ENCODE data around the gene SP140.

SP140 gene

DNA sequence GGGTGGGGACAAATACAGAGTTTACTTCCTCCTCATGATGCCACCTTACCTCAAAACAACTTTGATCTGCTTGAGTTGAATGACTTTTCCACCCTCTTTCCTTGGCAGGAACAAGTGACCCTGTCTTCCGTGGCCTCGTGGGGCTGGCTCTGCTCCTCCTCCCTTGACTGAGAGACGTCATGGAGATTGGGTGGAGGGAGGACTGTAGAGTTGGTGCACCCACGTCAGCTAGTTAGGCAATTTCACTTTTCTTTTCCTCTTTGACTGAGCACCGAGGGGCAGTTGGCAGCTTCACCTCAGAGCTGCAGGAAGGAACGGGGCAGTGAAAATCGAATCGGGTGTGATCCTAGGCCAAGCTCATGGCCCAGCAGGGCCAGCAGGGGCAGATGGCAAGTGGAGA, at the start of gene SP140:
TSS of gene SP140 (plus strand) at position 251 of the 400 bp plus-strand sequence. CDS start at position 360, 109 bp downstream.
- peak within 1 kb of the TSS; percentile 92 for H3K4me3 Mint-ChIP-seq
- no peaks in the 10 kb centered on the region for H3K27me3 Mint-ChIP-seq
- H3K9me3 Mint-ChIP-seq: peaks cover 7% of the 10 kb centered on the region
- peak; percentile 71 for DNase-seq
- H3K27ac Mint-ChIP-seq: peak within 1 kb of the TSS; percentile 98
- H3K36me3 Mint-ChIP-seq (ENCODE audit: low read depth): peaks cover 28% of the 10 kb centered on the region
- peaks cover 74% of the 10 kb centered on the region for H3K4me1 Mint-ChIP-seq
- ATAC-seq: peak; percentile 90

DNA sequence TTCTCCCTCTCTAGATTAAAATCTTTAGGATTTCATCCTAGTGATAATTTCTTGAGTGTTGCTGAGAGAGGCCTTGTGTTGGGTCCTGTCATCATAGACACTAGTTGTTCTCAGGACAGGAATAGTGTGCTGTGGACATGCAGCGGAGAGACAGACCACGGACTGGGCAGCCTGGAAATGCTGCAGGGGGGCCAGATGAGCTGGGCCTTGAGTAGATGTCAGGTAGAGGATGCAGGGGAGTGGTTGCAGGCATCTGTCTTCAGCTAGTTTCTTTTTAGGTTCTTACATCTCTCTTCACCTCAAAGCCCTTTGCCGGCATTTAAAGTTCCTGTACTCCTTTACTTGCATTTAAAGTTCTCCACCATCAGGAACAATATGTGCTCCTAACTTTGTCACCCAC, 48.5 kb upstream of the SP140 start:
- ATAC-seq: no peak
- Mint-ChIP-seq H3K36me3 (ENCODE audit: low read depth) (peaks cover 46% of the 10 kb centered on the region), H3K4me1 (no peaks in the 10 kb centered on the region), H3K9me3 (no peaks in the 10 kb centered on the region), H3K27me3 (no peaks in the 10 kb centered on the region), H3K27ac (peak overlapping the region; percentile 23), H3K4me3 (no peak overlapping the region)
- no peak for DNase-seq

DNA sequence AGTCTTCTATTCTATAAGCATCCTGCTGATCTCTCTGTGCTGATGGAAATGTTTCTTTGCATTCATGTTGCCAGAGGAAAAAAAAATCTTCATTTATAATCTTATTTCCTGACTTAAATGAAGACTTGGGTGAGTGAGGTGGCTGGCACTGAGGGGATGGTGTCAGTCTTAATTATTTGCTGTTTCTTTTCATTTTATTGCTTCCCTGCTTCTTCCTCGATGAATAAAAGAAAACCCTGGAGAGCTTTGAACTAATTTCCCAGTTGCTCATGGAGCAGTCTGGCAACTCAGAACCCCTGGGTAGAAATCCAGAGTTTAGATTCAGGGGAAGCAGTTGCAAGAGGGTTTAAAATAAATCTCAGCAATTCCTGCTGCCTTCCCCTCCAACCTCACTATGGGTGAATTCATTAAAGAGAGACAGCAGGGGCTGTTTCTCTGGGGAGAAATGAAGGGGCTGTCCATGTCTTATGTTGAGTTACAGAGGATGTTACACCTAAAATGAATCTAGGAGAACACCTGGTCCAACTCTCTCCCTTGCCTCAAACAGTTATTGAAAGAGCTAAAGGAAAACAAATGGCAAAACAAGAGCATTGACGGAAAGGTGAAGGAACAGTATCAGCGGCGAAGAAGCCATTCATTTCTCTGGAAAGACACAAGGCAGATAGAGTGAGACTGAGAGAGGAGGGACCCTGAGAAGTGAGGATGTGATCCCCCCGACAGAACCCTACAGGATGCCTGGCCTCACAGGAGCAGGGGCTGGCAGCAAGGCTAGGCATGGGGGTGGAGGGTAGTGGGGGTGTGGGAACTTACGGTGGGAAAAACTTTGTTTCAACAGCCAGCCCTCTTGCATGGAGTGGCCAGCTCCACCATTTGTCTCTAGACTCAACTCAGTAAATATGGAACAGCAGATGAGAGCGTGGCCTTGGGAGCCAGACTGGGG, 46.7 kb upstream of the SP140 start:
- H3K27me3 Mint-ChIP-seq: no peaks in the 10 kb centered on the region
- no peaks in the 10 kb centered on the region for H3K9me3 Mint-ChIP-seq
- H3K27ac Mint-ChIP-seq: no peak overlapping the region
- DNase-seq (no peak), ATAC-seq (no peak)
- H3K4me1 Mint-ChIP-seq: no peaks in the 10 kb centered on the region
- H3K4me3 Mint-ChIP-seq: no peak overlapping the region
- peaks cover 56% of the 10 kb centered on the region for H3K36me3 Mint-ChIP-seq (ENCODE audit: low read depth)

DNA sequence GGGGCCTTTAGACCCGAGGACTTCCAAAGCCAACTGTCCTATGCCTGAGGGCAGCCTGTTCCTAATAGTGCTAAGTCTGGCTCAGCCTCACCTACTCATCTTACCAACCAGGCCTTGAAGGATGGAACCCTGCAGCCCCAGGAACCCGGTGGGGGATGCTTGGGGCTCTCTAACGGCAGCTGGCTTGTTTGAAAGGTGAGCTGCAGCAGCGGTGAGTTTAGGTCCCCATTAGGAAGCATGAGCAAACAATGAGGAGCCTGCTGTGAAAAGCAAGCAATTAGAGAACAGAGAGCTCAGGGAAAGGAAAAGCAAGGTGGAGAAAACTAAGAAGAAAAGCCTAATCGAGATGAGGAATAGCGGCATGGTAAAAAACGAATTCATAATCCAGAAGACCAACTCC, 45.6 kb upstream of the SP140 start:
- H3K4me3 Mint-ChIP-seq: no peak overlapping the region
- no peak overlapping the region for H3K27ac Mint-ChIP-seq
- peaks cover 64% of the 10 kb centered on the region for H3K36me3 Mint-ChIP-seq (ENCODE audit: low read depth)
- no peaks in the 10 kb centered on the region for H3K9me3 Mint-ChIP-seq
- ATAC-seq (no peak), DNase-seq (no peak)
- H3K4me1 Mint-ChIP-seq: no peaks in the 10 kb centered on the region
- no peaks in the 10 kb centered on the region for H3K27me3 Mint-ChIP-seq

DNA sequence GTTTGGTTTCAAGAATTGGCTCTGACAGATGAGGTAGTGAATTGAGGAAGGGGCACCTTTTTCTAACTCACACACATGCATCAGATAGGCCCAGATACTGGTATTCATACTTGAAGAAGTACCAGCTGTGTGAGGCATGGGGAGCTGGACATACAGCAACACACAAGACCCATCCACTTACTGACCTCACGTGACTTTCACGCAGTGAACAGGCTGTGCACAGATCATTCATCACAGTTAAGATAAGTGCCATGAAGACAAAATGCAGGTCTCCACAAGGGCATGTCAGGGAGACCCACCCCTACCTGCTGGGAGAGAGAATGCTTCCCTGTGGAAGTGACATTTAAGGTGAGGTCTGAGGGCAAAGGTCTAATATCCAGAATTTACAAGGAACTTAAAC, 44.3 kb upstream of the SP140 start:
- no peaks in the 10 kb centered on the region for H3K9me3 Mint-ChIP-seq

DNA sequence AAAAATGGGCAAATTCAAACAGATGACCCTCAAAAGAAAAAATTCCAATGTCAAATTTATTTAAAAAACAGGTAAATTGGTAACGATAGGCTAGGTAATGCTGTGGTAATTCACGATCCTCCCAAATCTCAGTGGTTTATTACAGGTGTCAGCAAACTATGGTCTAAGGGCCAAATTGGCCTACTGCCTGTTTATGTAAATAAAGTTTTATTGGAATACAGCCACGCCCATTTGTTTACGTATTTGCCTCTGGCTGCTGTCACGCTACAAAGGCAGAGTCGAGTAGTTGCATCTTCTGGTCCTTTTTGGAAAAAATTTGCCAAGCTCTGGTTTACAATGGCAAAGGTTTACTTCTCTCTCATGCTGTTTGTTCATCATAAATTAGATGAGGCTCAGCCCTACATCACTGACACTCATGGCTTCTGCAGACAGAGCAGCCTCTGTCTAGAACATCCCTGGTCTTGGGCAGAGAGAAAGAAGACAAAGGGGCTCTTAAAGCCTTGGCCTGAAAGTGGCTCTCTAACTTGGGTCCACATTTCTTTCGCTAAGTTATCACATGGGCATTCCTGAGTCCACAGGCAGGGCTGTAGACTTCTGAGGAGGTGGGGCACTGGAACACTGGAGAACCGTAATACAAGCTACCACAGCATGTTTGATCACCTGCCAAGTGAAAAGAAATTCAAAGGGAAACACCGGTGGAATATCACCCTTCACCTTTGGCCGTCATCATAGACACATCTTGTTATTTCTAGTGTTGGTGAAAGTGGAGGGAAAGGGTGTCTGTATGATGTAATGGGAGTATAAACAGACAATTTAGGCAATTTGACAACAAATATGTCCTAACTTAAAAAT, 40.6 kb upstream of the SP140 start:
- ATAC-seq (no peak), DNase-seq (no peak)
- H3K27me3 Mint-ChIP-seq: no peaks in the 10 kb centered on the region
- no peak overlapping the region for H3K4me3 Mint-ChIP-seq
- no peaks in the 10 kb centered on the region for H3K4me1 Mint-ChIP-seq
- peaks cover 64% of the 10 kb centered on the region for H3K36me3 Mint-ChIP-seq (ENCODE audit: low read depth)
- no peak overlapping the region for H3K27ac Mint-ChIP-seq
- peaks cover 18% of the 10 kb centered on the region for H3K9me3 Mint-ChIP-seq

More for the DNA sequence above, 44.3 kb upstream of the SP140 start:
- H3K27ac Mint-ChIP-seq: no peak overlapping the region
- ATAC-seq (no peak), DNase-seq (no peak)
- H3K4me3 Mint-ChIP-seq: no peak overlapping the region
- H3K4me1 Mint-ChIP-seq: no peaks in the 10 kb centered on the region
- no peaks in the 10 kb centered on the region for H3K27me3 Mint-ChIP-seq
- H3K36me3 Mint-ChIP-seq (ENCODE audit: low read depth): peaks cover 64% of the 10 kb centered on the region

DNA sequence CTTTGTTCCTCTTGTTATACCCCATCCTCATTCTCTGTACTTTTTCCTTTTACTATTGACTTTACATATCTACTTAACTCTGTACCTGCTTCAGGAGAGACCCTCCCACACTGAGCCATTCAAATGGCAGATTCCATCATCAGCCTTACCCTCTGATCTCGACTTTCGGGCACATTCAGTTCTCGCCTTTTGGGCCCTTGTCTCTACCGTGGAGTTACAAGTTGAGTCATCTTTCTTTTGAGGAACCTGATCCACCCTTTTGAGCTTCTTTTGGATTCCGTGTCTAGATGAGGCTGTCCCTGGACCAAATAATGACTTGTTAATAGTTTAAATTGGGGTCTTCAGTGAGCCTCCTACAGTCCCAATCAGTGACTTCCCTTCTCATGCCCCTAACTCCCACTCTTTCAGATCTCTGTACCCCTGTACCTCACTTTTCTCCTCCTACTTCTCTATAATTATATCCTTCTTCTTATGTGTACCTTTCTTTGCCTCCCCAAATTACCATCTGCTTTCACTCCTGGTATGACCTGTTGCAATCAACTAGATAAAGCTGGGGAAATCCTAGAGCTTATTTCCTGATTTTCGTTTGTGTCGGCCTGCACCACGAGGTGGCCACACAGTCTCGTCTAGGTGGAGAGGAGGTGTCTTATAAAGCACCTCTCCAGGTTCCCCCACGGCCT, 23.0 kb upstream of the SP140 start:
- H3K4me3 Mint-ChIP-seq: no peak overlapping the region
- H3K4me1 Mint-ChIP-seq: peaks cover 30% of the 10 kb centered on the region
- no peaks in the 10 kb centered on the region for H3K9me3 Mint-ChIP-seq
- H3K27ac Mint-ChIP-seq: peak overlapping the region; percentile 59
- H3K36me3 Mint-ChIP-seq (ENCODE audit: low read depth): peaks cover 72% of the 10 kb centered on the region
- ATAC-seq: peak; percentile 57
- no peaks in the 10 kb centered on the region for H3K27me3 Mint-ChIP-seq
- DNase-seq: no peak

DNA sequence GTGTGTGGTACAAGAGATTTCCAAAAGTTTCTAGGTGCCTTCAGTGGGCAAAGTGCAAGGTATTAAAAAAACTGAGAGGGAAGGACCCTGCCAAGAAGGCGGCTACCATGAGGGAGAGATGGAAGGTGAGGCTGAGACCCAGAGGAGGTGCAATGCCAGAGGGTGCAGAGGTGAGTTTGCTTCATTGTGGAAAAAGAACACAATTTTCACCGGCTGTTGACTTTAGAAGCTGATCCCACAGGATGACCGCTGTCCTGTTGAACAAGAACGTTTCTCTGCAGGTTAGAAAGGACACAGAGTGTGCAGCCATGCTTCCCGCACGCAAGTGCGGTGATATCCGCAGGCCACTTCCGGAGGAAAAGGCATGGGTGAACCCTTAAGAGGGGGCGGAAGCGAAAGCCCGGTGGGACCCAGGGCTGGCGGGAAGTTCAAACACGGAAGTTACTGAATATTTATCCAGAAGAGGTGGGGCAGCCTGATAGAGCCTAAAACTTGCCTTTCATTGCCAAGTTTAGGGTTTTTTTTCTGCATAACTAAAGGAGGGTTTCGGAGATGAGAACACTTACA, 22.3 kb upstream of the SP140 start:
- H3K27me3 Mint-ChIP-seq: no peaks in the 10 kb centered on the region
- H3K36me3 Mint-ChIP-seq (ENCODE audit: low read depth): peaks cover 66% of the 10 kb centered on the region
- DNase-seq (no peak), ATAC-seq (no peak)
- no peak overlapping the region for H3K4me3 Mint-ChIP-seq
- peaks cover 30% of the 10 kb centered on the region for H3K4me1 Mint-ChIP-seq
- H3K27ac Mint-ChIP-seq: peak overlapping the region; percentile 59
- no peaks in the 10 kb centered on the region for H3K9me3 Mint-ChIP-seq

DNA sequence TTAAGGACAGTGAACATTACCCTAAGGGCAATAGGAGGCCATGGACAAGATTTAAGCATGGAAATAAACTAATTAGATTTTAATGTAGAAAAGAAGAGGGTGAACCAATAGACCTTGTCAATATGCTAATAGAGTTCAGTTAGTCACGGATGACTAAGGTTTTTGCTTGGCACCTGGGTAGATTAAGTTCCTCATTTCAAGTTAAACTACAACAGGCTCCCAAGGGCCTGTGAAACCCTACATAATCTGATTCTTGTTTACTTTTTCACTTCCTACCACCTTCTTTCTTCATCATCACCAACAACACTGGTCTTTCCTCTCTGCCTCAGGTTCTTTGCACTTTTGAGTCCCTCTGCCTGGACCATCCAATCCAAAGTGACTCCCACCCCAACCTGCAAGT, 20.5 kb upstream of the SP140 start:
- H3K4me3 Mint-ChIP-seq: no peak overlapping the region
- H3K9me3 Mint-ChIP-seq: no peaks in the 10 kb centered on the region
- DNase-seq (no peak), ATAC-seq (no peak)
- peaks cover 50% of the 10 kb centered on the region for H3K36me3 Mint-ChIP-seq (ENCODE audit: low read depth)
- peak overlapping the region; percentile 56 for H3K27ac Mint-ChIP-seq
- H3K27me3 Mint-ChIP-seq: no peaks in the 10 kb centered on the region
- peaks cover 30% of the 10 kb centered on the region for H3K4me1 Mint-ChIP-seq

DNA sequence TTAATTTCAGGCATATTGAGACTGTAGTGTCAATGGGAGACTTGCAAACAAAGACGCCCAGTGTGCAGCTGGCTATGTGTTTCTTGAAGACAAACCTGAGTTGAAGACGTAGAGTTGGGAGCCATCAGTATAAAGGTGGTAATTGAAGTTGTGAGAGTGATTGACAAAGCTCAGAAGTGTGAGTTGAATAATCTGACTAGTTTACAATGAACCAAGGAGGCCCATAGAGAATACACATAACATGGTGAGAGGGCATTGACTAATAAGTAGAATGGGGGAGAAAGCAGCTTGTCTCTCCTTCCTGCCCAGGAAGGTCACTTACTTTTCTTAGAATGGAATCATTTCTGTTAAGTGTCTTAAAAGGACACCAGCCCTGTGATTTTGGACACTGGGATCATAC, 19.8 kb upstream of the SP140 start:
- DNase-seq: no peak
- no peak for ATAC-seq
- Mint-ChIP-seq H3K9me3 (no peaks in the 10 kb centered on the region), H3K4me3 (no peak overlapping the region), H3K4me1 (peaks cover 30% of the 10 kb centered on the region), H3K27ac (no peak overlapping the region), H3K36me3 (ENCODE audit: low read depth) (peaks cover 44% of the 10 kb centered on the region), H3K27me3 (no peaks in the 10 kb centered on the region)

DNA sequence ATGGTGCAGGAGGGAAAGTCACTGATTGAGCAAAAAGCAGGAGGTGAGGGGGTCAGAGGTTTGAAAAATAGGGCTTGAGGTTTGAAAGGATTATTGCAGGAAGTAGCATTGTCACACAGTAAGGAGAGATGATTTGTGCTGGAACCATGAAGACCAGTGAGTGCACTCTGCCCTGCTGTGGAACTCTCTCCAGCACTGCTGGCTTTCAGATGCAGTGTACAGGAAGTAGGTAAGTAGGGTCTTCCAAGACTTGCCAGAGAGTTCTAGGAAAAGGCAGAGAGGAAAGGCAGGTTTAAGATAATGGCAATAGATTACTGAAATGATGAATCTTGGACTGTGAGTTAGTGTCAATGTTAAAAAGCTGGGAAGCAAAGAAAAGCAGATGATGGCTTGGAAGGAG, 17.0 kb upstream of the SP140 start:
- ATAC-seq (no peak), DNase-seq (no peak)
- Mint-ChIP-seq H3K27ac (no peak overlapping the region), H3K27me3 (no peaks in the 10 kb centered on the region), H3K4me3 (no peak overlapping the region), H3K4me1 (peaks cover 20% of the 10 kb centered on the region), H3K36me3 (ENCODE audit: low read depth) (peaks cover 41% of the 10 kb centered on the region), H3K9me3 (no peaks in the 10 kb centered on the region)

DNA sequence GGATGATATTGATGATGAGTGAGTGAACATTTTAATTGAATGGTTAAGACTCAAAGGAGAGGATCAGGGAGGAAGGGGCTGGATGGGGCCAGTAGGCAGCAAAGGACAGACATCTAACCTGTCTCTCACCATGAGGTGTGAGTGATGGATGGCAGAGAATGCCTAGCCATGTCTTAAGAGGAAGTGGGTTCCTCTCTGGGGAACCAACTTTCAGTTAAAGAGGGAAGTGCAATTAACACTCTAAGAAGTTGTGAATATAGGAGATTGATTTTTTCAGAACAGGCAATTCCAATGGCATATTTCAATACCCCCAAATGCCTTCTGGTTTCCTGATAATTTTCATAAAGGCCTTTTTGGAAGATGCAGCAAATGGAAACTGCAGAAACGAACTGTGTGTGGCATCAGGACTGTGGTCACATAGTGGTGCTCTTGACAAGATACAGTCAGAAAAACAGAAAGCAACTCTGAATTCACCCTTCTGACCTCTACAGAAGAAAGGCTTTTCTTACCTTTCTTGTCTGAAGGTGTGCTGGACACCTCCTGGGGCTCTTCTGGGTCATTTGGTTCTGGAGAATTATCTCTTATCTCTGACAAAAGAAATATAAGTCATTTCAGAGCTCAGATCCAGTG, 16.0 kb upstream of the SP140 start:
- Mint-ChIP-seq H3K4me3 (no peak overlapping the region), H3K9me3 (no peaks in the 10 kb centered on the region), H3K36me3 (ENCODE audit: low read depth) (peaks cover 45% of the 10 kb centered on the region), H3K4me1 (peaks cover 23% of the 10 kb centered on the region), H3K27ac (no peak overlapping the region), H3K27me3 (no peaks in the 10 kb centered on the region)
- no peak for DNase-seq
- no peak for ATAC-seq

DNA sequence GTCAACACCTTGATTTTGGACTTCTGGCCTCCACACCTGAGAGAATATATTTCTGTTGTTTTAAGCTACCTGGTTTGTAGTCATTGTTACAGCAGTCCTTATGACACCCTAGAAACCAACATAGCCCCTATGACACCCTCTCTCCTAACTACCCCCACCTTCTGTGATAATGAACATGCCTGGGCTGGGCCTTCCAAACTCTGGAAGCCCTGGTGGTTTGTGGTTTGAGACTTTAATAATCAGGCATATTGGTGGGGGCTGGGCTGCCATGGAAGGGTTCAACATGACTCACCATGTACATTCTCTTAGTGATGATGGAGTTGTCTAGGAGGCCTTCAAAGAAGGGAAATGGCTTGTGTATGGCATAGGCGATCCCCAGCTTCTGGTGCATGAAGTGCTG, 9.0 kb upstream of the SP140 start:
- Mint-ChIP-seq H3K4me1 (peaks cover 45% of the 10 kb centered on the region), H3K27ac (no peak overlapping the region), H3K27me3 (no peaks in the 10 kb centered on the region), H3K4me3 (no peak overlapping the region), H3K9me3 (no peaks in the 10 kb centered on the region), H3K36me3 (ENCODE audit: low read depth) (peaks cover 60% of the 10 kb centered on the region)
- ATAC-seq: no peak
- DNase-seq: no peak

DNA sequence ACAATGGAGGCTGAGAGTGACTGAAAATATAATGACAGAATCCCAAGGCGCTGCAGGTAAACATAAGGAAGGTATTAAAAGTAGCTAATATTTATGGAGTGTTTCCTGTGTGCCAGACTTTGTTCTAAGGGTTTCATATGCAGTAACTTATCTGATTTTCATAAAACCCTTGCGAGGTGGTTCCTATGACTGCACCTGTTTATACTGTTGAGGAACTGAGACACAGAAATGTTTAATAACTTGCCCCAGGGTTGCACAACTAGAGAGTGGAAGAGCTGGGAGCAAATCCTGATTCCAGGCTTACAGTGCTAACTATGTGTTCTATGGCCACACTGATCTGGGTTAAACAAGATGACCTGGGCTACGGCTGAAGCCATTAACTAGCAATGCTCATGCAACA, 8.1 kb upstream of the SP140 start:
- no peak for DNase-seq
- Mint-ChIP-seq H3K9me3 (no peaks in the 10 kb centered on the region), H3K4me3 (peak overlapping the region; percentile 95), H3K36me3 (ENCODE audit: low read depth) (peaks cover 54% of the 10 kb centered on the region), H3K27me3 (no peaks in the 10 kb centered on the region), H3K27ac (peak overlapping the region; percentile 8), H3K4me1 (peaks cover 53% of the 10 kb centered on the region)
- ATAC-seq: no peak

Data from activated naive CD8-positive, alpha-beta T cell treated with anti-CD3 and anti-CD28 coated beads, Interleukin-2, amount 50 U/mL, for 24 hours (primary cell).